HG02610 (cell line): ENCODE data around the gene SFN.
"Not testable (repeated sequence)": the region's sequence is repeated elsewhere in the genome, so short reads cannot be mapped to it uniquely, and the experiment has no call there.

Experiments used
- ATAC-seq: cut with Tn5 transposase; IDR thresholded peaks from one replicate; pipeline ENCODE4 v1.9.1; 2021; ENCODE audit warnings: mild to moderate bottlenecking, moderate library complexity; ENCODE audit not compliant: unreplicated experiment

The SFN gene

GRCh38 chr1:26862781-26863684, at the start of gene SFN:
SFN (plus strand) TSS chr1:26863149; CDS start chr1:26863213, 64 bp downstream.
- ATAC-seq: no peak

DNA sequence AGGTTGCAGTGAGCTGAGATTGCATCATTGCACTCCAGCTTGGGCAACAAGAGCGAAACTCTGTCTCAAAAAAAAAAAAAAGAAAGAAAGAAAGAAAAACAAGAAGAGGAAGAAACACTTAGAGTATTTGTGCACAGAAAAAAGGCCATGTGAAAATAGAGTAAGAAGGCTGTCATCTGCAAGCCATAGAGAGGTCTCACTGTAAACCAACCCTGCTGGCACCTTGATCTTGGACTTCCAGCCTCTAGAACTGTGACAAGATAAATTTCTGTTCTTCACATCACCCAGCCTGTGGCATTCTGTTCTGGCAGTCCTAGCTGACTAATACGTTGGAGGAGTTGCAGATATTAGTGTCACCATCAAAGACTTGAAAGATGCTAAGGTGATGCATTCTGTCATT, 48.6 kb upstream of the SFN start:
- ATAC-seq: no peak

- no peak for ATAC-seq
Observed at GRCh38 chr1:26814893-26815292, 48.1 kb upstream of the SFN start.

DNA sequence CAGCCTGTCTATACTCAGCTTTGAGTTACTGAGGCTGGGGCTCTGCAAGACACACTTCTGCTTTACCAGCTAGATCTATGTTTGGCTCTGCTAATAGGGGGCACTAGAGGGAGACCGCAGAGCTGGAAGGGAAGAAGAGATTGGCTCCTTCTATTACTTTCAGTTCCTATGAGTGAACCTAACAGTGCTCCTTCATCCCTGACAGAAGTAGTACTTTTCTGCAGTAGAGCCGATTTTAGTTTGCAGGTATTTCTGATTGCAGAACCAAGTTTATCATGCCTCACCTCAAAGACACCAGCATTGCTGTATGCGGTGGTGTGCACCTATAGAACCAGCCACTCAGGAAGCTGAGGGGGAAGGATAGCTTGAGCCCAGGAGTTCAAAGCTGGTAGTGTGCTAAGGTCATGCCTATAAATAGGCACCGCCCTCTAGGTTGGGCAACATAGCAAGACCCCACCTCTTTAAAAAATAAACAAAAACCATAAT, 42.1 kb upstream of the SFN start:
- peak; percentile 94 for ATAC-seq

DNA sequence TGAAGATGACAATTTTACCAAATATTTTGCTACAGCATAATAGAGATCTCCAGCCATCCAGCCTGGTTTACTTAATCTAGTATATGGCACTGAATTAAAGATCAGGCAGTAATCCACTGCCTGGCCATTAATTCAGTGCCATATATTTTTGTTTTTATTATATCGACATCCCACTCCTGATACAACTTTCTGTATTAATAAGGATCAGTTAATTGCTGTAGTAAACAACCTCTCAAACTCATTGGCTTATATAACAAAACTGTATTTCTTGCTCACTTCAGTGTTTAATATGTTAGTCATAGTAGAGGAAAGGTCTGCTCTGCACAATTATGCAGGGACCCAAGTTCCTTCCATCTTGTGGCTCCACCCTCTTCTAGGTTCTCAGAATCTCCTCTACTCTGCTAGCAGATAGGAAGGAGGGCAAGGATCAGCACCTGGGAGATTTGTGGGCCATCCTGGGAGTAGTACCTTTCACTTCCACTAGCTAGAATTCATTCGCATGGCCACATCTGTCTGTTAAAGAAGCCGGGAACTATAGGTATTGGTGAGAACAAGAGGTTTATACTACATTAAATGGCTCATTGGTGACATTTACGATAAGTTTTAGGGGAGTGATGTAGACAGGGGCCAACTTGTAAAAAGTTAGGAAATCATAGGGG, 40.1 kb upstream of the SFN start:
- ATAC-seq: no peak

- ATAC-seq: no peak
Observed at GRCh38 chr1:26824731-26825130, 38.2 kb upstream of the SFN start.

GRCh38 chr1:26826261-26827105, 36.5 kb upstream of the SFN start, which contains the start of gene ZDHHC18:
ZDHHC18 (plus strand) TSS chr1:26826688; CDS start chr1:26826805, 117 bp downstream.
- peak; percentile 78 for ATAC-seq

- ATAC-seq: no peak
Observed at GRCh38 chr1:26827106-26827604, 35.8 kb upstream of the SFN start.

DNA sequence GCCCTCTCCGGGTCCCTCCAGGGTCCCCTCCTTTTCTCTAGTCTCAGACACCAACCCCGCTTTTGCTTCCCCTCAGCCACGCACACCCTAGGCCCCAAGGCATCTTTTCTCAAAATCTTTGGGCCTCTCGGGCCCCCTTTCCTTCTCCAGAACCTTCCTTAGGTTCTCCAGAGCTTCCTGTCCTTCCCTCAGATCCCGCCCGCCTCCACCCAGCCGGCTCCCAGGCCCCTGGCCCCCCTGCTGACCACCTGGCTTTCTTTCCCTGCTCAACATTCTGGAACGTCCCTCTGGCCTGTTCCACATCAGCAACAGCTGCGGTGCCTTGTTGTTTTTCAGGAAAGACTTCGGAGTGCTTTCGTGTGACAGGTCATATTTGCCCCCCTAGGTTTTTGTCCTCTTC, 35.3 kb upstream of the SFN start:
- ATAC-seq: no peak

DNA sequence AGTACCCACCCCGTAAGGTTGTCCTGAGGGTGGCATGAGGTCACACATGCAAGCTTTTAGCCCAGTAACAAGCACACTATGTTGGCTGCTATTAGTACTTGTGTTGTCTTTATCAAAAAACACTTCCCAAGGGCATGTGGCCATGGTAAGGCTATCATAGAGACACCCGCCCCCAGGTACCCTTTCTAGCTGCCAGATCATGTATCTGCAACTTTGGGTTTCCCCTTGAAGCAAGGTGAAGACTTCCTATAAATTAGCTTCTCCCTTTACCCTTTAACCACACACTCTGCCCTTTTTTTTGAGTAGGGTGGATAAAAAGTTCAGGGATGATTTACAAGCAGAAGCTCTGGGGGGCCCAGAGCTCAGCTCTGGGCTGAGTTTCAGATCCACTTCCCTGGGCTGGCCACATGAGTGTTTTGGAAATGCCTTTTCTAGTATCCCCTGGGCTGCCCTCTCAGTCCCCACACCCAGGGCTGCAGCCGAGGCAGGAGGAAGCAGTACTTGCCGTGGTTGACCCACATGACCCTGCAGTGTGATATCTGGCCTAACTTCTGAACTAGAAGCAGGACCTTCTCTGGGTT, 34.4 kb upstream of the SFN start:
- no peak for ATAC-seq

DNA sequence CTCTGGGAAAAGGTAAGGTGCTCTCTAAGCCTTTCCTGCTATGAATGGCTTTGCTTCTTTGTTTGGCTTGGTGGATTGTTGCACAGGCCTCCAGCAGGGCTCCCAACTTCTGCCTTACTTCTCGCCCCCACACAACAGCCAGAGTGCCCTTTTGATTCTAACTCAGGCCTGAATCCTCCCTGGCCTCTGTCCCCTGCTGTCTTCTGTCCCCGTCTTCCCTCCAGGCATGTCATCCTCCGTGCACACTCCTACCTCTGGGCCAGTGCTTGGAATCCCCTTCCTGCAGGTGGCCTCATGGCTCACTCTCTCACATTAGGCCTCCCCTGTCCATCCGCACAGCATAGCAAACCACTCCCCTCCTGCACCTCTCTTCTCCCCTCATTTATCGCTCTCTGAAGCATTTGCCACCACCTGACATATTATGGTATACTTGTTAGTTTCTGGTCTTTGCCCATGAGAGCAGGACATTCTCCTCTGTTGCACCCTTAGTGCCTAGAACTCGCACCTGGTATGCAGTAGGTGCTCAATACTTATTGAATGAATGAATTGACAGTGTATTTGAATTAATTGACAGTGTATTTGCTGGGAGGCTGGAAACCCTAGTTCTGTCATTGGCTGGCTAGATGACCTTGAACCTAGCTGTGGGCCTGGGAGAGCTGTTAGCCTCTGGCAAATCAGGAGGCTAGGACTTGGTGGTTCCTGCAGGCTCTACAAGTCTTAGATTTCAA, 33.6 kb upstream of the SFN start:
- no peak for ATAC-seq

GRCh38 chr1:26831059-26831458, 31.9 kb upstream of the SFN start:
- ATAC-seq: no peak

GRCh38 chr1:26831546-26832248, 31.3 kb upstream of the SFN start:
- no peak for ATAC-seq

- ATAC-seq: no peak
Observed at GRCh38 chr1:26832249-26832960, 30.5 kb upstream of the SFN start.

- peak; percentile 83 for ATAC-seq
Observed at GRCh38 chr1:26833432-26834405, 29.2 kb upstream of the SFN start.

DNA sequence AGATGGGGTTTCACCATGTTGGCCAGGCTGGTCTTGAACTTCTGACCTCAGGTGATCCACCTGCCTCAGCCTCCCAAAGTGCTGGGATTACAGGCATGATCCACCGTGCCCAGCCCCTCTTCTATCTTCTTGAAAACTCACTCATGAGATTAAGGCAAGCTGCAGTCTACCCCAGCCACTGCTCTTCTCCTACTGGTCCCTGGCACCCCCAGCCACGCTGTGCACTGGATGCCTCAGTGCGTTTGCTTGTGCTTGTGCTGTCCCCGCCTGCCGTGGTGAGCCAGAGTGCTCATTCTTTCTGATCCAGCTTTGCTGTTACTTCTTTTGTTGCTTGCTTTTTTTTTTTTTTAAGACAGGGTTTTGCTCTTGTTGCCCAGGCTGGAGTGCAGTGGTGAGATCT, 25.3 kb upstream of the SFN start:
- ATAC-seq: not testable (repeated sequence)
